IgD-negative memory B cell (primary cell): ENCODE measurements around the gene RNF13. TPM values are rescaled to one million over a fixed set of nuclear protein-coding genes. Genes with fewer than 3 reads are reported as not detected.
A peak's percentile ranks its signal among the peaks of the same experiment; 100 is the strongest.

Experiments used
- H3K27ac Mint-ChIP-seq, 3 donors: one replicate each; pipeline ENCODE4 v1.8.0; 2020 to 2022; ENCODE audit warnings: mild to moderate bottlenecking in 3 of 3, mixed read lengths in 3 of 3, moderate library complexity in 1 of 3
- H3K27me3 Mint-ChIP-seq: one replicate; pipeline ENCODE4 v1.8.0; 2021; ENCODE audit warnings: mixed read lengths
- H3K36me3 Mint-ChIP-seq: one replicate; pipeline ENCODE4 v1.8.0; 2020; ENCODE audit warnings: mild to moderate bottlenecking, mixed read lengths
- H3K4me1 Mint-ChIP-seq, 3 donors: one replicate each; pipeline ENCODE4 v1.8.0; 2020 to 2022; ENCODE audit warnings: mixed read lengths in 3 of 3, mild to moderate bottlenecking in 1 of 3
- H3K4me3 Mint-ChIP-seq, 4 donors: one replicate each; pipeline ENCODE4 v1.8.0; 2020 to 2022; ENCODE audit warnings: mild to moderate bottlenecking in 4 of 4, mixed read lengths in 4 of 4, moderate library complexity in 3 of 4
- H3K9me3 Mint-ChIP-seq, 3 donors: one replicate each; pipeline ENCODE4 v1.8.0; 2020 to 2021; ENCODE audit warnings: mixed read lengths in 3 of 3, mild to moderate bottlenecking in 1 of 3
- polyA plus RNA-seq: library from polyadenylated mRNA; unstranded; fragments of 300-500 nt; fragmentation: Illumina TruSeq; gene quantifications from one replicate; pipeline ENCODE4 v1.2.3, GENCODE V29; 2021

RNF13 gene
- polyA plus RNA-seq, 1 donor from 2014 or later: 121 TPM

GRCh38 chr3:149784064-149784704 lies 28.8 kb upstream of the RNF13 start:
- no peaks in the 10 kb centered on the region for H3K27me3 Mint-ChIP-seq
- H3K4me1 Mint-ChIP-seq: peaks cover 27 to 37% (median 28%) of the 10 kb centered on the region in 3 donors
- no peaks in the 10 kb centered on the region for H3K36me3 Mint-ChIP-seq
- H3K27ac Mint-ChIP-seq: peak overlapping the region in 1 of 3 donors; percentile 92
- no peak overlapping the region for H3K4me3 Mint-ChIP-seq
- H3K9me3 Mint-ChIP-seq: no peaks in the 10 kb centered on the region

- Mint-ChIP-seq H3K4me1 (no peaks in the 10 kb centered on the region), H3K27me3 (peaks cover 9% of the 10 kb centered on the region), H3K4me3 (no peak overlapping the region), H3K36me3 (peaks cover 2% of the 10 kb centered on the region), H3K27ac (no peak overlapping the region), H3K9me3 (no peaks in the 10 kb centered on the region)
Observed at GRCh38 chr3:149790268-149790667, 22.7 kb upstream of the RNF13 start.

DNA sequence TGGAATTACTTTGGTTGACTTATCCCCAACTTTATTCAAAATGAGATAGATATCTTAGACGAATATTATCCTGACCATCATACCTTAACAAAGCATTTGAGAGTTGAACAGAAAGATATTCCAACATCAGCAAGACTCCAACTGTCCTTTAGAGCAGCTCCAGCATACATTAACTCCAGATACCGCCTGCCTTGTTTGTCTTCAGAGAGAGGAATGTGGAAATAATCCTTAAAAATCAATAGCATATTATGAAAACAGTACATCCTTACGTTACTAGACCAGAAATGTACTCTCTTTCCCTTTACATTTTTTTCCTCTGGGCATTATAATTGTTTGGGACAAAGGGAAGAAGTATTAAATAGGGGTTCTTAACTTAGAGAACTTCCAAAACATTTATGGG lies 22.3 kb upstream of the RNF13 start:
- H3K36me3 Mint-ChIP-seq: peaks cover 2% of the 10 kb centered on the region
- no peaks in the 10 kb centered on the region for H3K9me3 Mint-ChIP-seq
- no peak overlapping the region for H3K27ac Mint-ChIP-seq
- H3K4me1 Mint-ChIP-seq: no peaks in the 10 kb centered on the region
- H3K4me3 Mint-ChIP-seq: no peak overlapping the region
- H3K27me3 Mint-ChIP-seq: peaks cover 9% of the 10 kb centered on the region

DNA sequence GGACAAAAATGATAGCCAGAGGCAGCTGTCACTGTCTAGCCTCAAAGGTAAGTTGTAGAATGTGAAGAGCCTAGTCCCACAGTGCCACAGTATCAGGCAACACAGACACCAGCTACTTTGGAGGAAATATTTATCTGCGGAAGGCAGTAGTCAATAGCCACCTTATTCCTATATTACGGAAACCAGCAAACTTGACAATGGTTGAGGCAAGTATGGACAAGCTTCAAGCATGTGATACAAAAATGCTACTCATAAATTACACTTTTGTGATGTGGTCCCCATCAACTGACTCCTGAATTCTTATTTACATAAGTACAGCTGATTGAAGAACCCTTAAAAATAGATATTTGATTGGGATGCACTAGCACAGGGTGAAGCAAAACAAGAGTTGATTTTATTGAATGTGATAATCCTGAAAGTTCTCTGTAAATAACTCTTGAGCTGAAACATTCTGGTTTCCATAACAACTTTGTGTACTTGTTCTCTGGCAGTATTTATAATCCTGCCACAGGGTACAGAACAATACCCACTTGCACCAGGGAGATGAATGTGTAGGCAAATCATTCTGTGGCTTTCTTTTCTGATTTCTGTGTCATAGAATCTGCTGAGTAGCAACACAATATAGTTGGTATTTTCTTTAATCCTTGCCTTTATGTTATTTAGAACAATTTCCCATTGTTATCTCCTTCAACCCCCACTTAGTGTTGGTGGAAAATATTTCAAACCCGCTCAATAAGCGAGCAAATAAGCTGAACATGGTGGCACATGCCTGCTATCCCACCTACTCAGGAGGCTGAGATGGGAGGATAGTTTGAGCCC lies 20.4 kb upstream of the RNF13 start, which contains the start of gene ANKUB1:
TSS of gene ANKUB1 (minus strand) at position 103 of the 819 bp plus-strand sequence. CDS start 188 bp downstream, outside the sequence.
- Mint-ChIP-seq H3K4me1 (peaks cover 0 to 4% (median 0%) of the 10 kb centered on the region in 3 donors), H3K4me3 (no peak within 1 kb of the TSS)

DNA sequence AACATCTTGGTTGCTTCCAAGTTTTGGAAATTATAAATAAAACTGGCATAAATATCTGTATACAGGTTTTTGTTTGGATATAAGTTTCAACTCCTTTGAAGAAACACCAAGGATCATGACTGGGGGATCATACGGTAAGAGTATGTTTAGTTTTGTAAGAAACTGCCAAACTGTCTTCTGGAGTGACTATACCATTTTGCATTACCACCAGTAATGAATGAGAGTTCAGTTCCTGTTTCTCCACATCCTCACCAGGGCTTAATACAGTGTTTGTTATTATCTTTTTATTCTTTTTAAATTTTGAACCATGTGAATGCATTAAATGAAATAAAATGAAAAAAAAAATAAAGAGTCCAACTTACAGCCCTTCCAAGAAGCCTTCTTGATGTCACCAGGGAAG lies 17.0 kb upstream of the RNF13 start:
- H3K4me1 Mint-ChIP-seq: peaks cover 0 to 4% (median under 1%) of the 10 kb centered on the region in 3 donors
- no peak overlapping the region for H3K4me3 Mint-ChIP-seq
- no peak overlapping the region for H3K27ac Mint-ChIP-seq

More for the DNA sequence above, 20.4 kb upstream of the RNF13 start, which contains the start of gene ANKUB1:
- H3K36me3 Mint-ChIP-seq: peaks cover 2% of the 10 kb centered on the region
- no peaks in the 10 kb centered on the region for H3K9me3 Mint-ChIP-seq
- no peak within 1 kb of the TSS for H3K27ac Mint-ChIP-seq
- peaks cover 9% of the 10 kb centered on the region for H3K27me3 Mint-ChIP-seq

GRCh38 chr3:149800693-149801092 lies 12.3 kb upstream of the RNF13 start:
- Mint-ChIP-seq H3K9me3 (peaks cover 0 to 1% (median 0%) of the 10 kb centered on the region in 3 donors), H3K36me3 (no peaks in the 10 kb centered on the region), H3K27ac (no peak overlapping the region), H3K4me3 (no peak overlapping the region), H3K27me3 (no peaks in the 10 kb centered on the region), H3K4me1 (peaks cover 3 to 4% (median 3%) of the 10 kb centered on the region in 3 donors)

More for the DNA sequence above, 17.0 kb upstream of the RNF13 start:
- Mint-ChIP-seq H3K36me3 (peaks cover 2% of the 10 kb centered on the region), H3K9me3 (no peaks in the 10 kb centered on the region), H3K27me3 (peaks cover 3% of the 10 kb centered on the region)

DNA sequence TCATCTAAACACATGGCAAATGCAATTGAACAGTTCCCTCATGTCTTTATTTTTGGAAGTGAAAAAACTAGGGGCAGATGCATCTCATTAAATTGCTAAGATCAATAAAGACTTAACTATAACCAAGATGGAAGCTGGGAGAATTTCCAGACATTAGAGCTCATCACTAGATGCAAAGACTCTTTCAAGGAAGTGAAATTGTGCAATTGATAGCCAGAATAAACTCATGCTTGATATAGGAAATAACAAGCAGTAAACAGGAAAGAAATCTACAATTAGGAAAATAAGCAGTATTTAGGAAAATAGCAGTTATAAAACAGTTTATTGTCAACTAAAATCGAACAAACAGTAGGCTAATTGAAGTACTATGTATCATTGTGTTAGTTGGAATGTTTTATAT lies 11.8 kb upstream of the RNF13 start:
- no peaks in the 10 kb centered on the region for H3K27me3 Mint-ChIP-seq
- peaks cover 3 to 4% (median 3%) of the 10 kb centered on the region in 3 donors for H3K4me1 Mint-ChIP-seq
- no peak overlapping the region for H3K4me3 Mint-ChIP-seq
- no peak overlapping the region for H3K27ac Mint-ChIP-seq
- peaks cover 0 to 1% (median 0%) of the 10 kb centered on the region in 3 donors for H3K9me3 Mint-ChIP-seq
- H3K36me3 Mint-ChIP-seq: no peaks in the 10 kb centered on the region

- H3K9me3 Mint-ChIP-seq: peaks cover 0 to 1% (median 0%) of the 10 kb centered on the region in 3 donors
- H3K27me3 Mint-ChIP-seq: peaks cover 3% of the 10 kb centered on the region
- peaks cover 3 to 8% (median 5%) of the 10 kb centered on the region in 3 donors for H3K4me1 Mint-ChIP-seq
- peaks cover 2% of the 10 kb centered on the region for H3K36me3 Mint-ChIP-seq
- H3K27ac Mint-ChIP-seq: no peak overlapping the region
- no peak overlapping the region for H3K4me3 Mint-ChIP-seq
Observed at GRCh38 chr3:149801639-149802038, 11.4 kb upstream of the RNF13 start.

- H3K27ac Mint-ChIP-seq: no peak overlapping the region
- peaks cover 5 to 13% (median 9%) of the 10 kb centered on the region in 3 donors for H3K4me1 Mint-ChIP-seq
- H3K9me3 Mint-ChIP-seq: peaks cover 0 to 1% (median 0%) of the 10 kb centered on the region in 3 donors
- H3K36me3 Mint-ChIP-seq: peaks cover 4% of the 10 kb centered on the region
- no peak overlapping the region for H3K4me3 Mint-ChIP-seq
- peaks cover 9% of the 10 kb centered on the region for H3K27me3 Mint-ChIP-seq
Observed at GRCh38 chr3:149806171-149806778, 6.7 kb upstream of the RNF13 start.

DNA sequence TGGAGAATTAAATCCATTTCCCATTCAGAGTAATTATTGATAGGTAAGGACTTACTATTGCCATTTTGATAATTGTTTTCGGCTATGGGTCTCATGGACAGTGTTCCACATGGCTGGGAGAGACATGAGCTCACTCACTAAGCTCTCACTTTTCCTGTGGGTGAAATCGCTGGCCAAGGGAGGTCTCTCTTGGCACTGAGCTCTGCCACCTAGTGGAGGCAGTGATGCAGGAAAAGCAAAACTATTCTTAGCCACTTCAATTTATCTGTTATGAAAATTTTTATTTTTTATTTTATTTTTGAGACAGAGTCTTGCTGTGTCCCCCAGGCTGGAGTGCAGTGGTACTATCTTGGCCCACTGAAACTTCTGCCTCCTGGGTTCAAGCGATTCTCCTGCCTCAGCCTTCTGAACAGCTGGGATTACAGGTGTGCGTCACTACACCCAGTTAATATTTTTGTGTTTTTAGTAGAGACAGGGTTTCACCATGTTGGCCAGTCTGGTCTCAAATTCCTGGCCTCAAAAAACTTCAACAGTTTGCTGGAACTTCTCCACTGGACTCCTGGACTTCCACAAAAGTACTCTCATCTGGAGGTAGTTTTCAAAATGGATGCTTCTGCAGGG lies 4.7 kb upstream of the RNF13 start:
- peaks cover 9% of the 10 kb centered on the region for H3K27me3 Mint-ChIP-seq
- H3K27ac Mint-ChIP-seq: no peak overlapping the region
- H3K4me1 Mint-ChIP-seq: peaks cover 10 to 25% (median 15%) of the 10 kb centered on the region in 3 donors
- H3K9me3 Mint-ChIP-seq: no peaks in the 10 kb centered on the region
- peak overlapping the region in 3 of 4 donors; percentile 14 to 60 (median 41) for H3K4me3 Mint-ChIP-seq
- peaks cover 4% of the 10 kb centered on the region for H3K36me3 Mint-ChIP-seq

GRCh38 chr3:149809699-149810098 lies 3.3 kb upstream of the RNF13 start:
- Mint-ChIP-seq H3K27ac (no peak overlapping the region), H3K4me1 (peaks cover 17 to 38% (median 18%) of the 10 kb centered on the region in 3 donors), H3K9me3 (no peaks in the 10 kb centered on the region), H3K27me3 (peaks cover 9% of the 10 kb centered on the region), H3K4me3 (no peak overlapping the region), H3K36me3 (peaks cover 4% of the 10 kb centered on the region)

DNA sequence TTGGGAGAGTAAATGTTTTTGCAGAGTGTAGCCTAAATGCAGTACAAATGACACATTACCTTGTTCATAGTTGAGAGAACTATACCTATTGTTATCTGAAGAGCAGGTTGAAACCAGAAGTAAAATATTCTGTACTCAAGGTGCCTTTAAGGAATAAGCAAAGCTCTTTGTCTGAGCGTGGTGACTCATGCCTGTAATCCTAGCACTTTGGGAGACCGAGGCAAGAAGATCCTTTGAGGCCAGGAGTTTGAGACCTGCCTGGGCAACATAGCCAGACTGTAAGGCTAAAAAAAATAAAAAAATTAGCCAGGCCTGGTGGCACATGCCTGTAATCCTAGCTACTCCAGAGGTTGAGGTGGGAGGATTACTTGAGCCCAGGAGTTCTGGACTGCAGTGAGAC lies 2.2 kb upstream of the RNF13 start:
- peaks cover 4% of the 10 kb centered on the region for H3K36me3 Mint-ChIP-seq
- H3K27me3 Mint-ChIP-seq: peaks cover 9% of the 10 kb centered on the region
- no peak overlapping the region for H3K4me3 Mint-ChIP-seq
- no peaks in the 10 kb centered on the region for H3K9me3 Mint-ChIP-seq
- H3K27ac Mint-ChIP-seq: peak overlapping the region in 1 of 3 donors; percentile 28
- peaks cover 26 to 49% (median 27%) of the 10 kb centered on the region in 3 donors for H3K4me1 Mint-ChIP-seq

- H3K4me1 Mint-ChIP-seq: peaks cover 34 to 56% (median 40%) of the 10 kb centered on the region in 3 donors
- peak overlapping the region; percentile 99 to 100 (median 100) for H3K4me3 Mint-ChIP-seq
- H3K9me3 Mint-ChIP-seq: no peaks in the 10 kb centered on the region
- peak overlapping the region; percentile 94 to 100 (median 99) for H3K27ac Mint-ChIP-seq
- peaks cover 3% of the 10 kb centered on the region for H3K27me3 Mint-ChIP-seq
- no peaks in the 10 kb centered on the region for H3K36me3 Mint-ChIP-seq
Observed at GRCh38 chr3:149812165-149812605, 830 bp upstream of the RNF13 start.
